Ectodermal cell (in vitro differentiated cells): ENCODE measurements around the gene SLC9A9.
"Not testable (repeated sequence)": the region's sequence is repeated elsewhere in the genome, so short reads cannot be mapped to it uniquely, and the experiment has no call there.

Experiments used
- H3K27ac ChIP-seq: 2 replicates; pipeline ENCODE4 v1.7.0; 2013; ENCODE audit warnings: mild to moderate bottlenecking, low read depth, low read length; ENCODE audit not compliant: insufficient read depth, poor library complexity, severe bottlenecking
- H3K27me3 ChIP-seq: 2 replicates; pipeline ENCODE4 v1.7.0; 2013; ENCODE audit warnings: mild to moderate bottlenecking, low read length; ENCODE audit not compliant: insufficient read depth, control insufficient read depth, poor library complexity, severe bottlenecking
- H3K36me3 ChIP-seq: one replicate; pipeline ENCODE4 v1.7.0; 2013; ENCODE audit warnings: low read length; ENCODE audit not compliant: control insufficient read depth, insufficient read depth
- H3K4me1 ChIP-seq: one replicate; pipeline ENCODE4 v1.7.0; 2013; ENCODE audit warnings: low read length; ENCODE audit not compliant: control insufficient read depth, insufficient read depth
- H3K4me3 ChIP-seq: 2 replicates; pipeline ENCODE4 v1.7.0; 2013; ENCODE audit warnings: low read depth, low read length, control low read depth; ENCODE audit not compliant: insufficient read depth
- H3K9me3 ChIP-seq: 2 replicates; pipeline ENCODE4 v1.7.0; 2013; ENCODE audit warnings: mild to moderate bottlenecking, low read length, moderate library complexity; ENCODE audit not compliant: control insufficient read depth
- WGBS, 2 experiments: methylation state at CpG; one replicate each; pipeline ENCODE4 v1.1.7; 2013; ENCODE audit warnings: missing lambda C conversion rate in 2 of 2; 5-methylcytosine and 5-hydroxymethylcytosine counted together

SLC9A9 gene

GRCh38 chr3:143529018-143529478 lies 319.2 kb downstream of the SLC9A9 start:
- no peak overlapping the region for H3K27ac ChIP-seq
- no peaks in the 10 kb centered on the region for H3K27me3 ChIP-seq
- no peaks in the 10 kb centered on the region for H3K36me3 ChIP-seq
- no peaks in the 10 kb centered on the region for H3K9me3 ChIP-seq
- no peaks in the 10 kb centered on the region for H3K4me1 ChIP-seq
- 87 to 88% methylated on average over 5 of the region's 5 CpGs for WGBS, 2 experiments
- H3K4me3 ChIP-seq = no peak overlapping the region

DNA sequence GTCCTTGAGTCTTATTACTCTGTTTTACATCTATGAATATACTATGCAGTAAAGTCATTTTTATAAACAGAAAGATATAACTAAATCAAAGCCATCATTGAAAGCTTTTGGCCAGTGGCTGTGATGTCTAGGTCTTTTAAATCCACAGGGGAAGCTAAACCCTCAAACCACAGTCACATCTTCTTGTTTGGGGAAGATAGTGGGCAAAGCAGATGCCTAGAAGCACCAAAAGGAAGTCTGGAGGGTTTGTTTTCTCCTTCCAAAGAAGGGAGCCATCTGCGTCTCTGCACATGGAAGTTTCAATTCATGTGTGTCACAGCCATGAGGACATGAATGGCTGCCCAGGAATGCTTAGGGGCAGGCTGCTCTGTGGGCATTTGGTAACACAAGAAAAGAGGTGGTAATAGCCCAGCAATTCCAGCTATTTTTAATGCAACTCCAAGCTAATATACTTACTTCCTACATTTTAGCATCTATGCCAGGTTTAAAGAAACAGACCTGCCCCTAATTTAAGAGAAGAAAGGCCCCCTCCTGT lies 322.2 kb downstream of the SLC9A9 start:
- 89 to 93% methylated on average over 1 of the region's 1 CpG for WGBS, 2 experiments
- Histone ChIP-seq H3K36me3 (no peaks in the 10 kb centered on the region), H3K27me3 (no peaks in the 10 kb centered on the region), H3K27ac (no peak overlapping the region), H3K9me3 (no peaks in the 10 kb centered on the region), H3K4me1 (no peaks in the 10 kb centered on the region), H3K4me3 (no peak overlapping the region)

GRCh38 chr3:143525408-143525807 lies 322.9 kb downstream of the SLC9A9 start:
- 98 to 100% methylated on average over 1 to 2 of the region's 2 CpGs for WGBS, 2 experiments
- Histone ChIP-seq H3K27me3 (no peaks in the 10 kb centered on the region), H3K27ac (no peak overlapping the region), H3K9me3 (no peaks in the 10 kb centered on the region), H3K4me1 (no peaks in the 10 kb centered on the region), H3K4me3 (no peak overlapping the region), H3K36me3 (no peaks in the 10 kb centered on the region)

- no peak overlapping the region for H3K27ac ChIP-seq
- no peaks in the 10 kb centered on the region for H3K36me3 ChIP-seq
- 86 to 89% methylated on average over 2 of the region's 2 CpGs for WGBS, 2 experiments
- no peak overlapping the region for H3K4me3 ChIP-seq
- H3K27me3 ChIP-seq = no peaks in the 10 kb centered on the region
- no peaks in the 10 kb centered on the region for H3K9me3 ChIP-seq
- H3K4me1 ChIP-seq = no peaks in the 10 kb centered on the region
These were observed 326.5 kb downstream of the SLC9A9 start for GRCh38 chr3:143521803-143522202.

GRCh38 chr3:143517131-143517530 lies 331.1 kb downstream of the SLC9A9 start:
- not testable (repeated sequence) for H3K36me3 ChIP-seq, H3K9me3 ChIP-seq, H3K4me3 ChIP-seq, H3K4me1 ChIP-seq, H3K27me3 ChIP-seq, H3K27ac ChIP-seq
- 83 to 85% methylated on average over 8 of the region's 8 CpGs for WGBS, 2 experiments

GRCh38 chr3:143514874-143515273 lies 333.4 kb downstream of the SLC9A9 start:
- Histone ChIP-seq H3K27ac (no peak overlapping the region), H3K36me3 (no peaks in the 10 kb centered on the region), H3K4me1 (no peaks in the 10 kb centered on the region), H3K4me3 (no peak overlapping the region), H3K27me3 (no peaks in the 10 kb centered on the region), H3K9me3 (no peaks in the 10 kb centered on the region)
- WGBS, 2 experiments = 76 to 100% methylated on average over 1 to 2 of the region's 2 CpGs

- Histone ChIP-seq H3K4me3 (no peak overlapping the region), H3K27me3 (no peaks in the 10 kb centered on the region), H3K36me3 (no peaks in the 10 kb centered on the region), H3K27ac (no peak overlapping the region), H3K9me3 (no peaks in the 10 kb centered on the region), H3K4me1 (no peaks in the 10 kb centered on the region)
- 88 to 89% methylated on average over 1 of the region's 1 CpG for WGBS, 2 experiments
These were observed 334.2 kb downstream of the SLC9A9 start for GRCh38 chr3:143514109-143514508.

DNA sequence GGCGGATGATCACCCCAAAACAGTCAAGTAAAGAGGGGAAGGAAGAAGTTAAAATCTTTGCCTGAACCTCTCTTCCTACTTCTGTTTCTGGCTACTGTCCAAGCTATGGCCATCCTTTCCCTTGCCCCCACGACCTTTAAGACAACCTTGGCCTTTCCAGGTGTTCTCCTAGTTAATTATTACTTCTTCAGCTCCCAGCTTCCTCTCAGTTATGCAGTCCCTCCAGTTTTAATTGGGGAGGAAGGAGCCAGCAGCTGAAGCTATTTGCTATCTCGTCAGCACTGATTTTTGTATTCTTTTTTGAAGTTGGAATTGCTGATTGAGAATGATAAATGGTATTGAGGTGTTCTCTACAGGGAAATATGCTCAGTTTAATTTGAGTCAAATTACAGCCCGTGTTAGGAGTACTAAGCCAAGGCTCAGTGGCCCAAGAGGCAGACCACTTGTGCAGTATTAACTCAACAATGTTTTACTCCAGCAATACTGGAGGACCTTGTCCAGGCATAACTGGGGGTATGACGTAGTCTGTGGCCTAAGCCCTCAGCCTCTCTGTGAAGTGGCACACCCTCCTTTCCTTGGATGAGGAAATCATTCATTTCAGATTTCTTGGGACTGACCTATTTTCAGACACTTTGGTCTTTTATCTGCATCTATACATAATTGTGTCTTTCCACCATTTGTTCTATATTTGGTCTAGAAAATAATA lies 336.9 kb downstream of the SLC9A9 start:
- Histone ChIP-seq H3K27ac (no peak overlapping the region), H3K27me3 (no peaks in the 10 kb centered on the region), H3K4me3 (no peak overlapping the region), H3K4me1 (no peaks in the 10 kb centered on the region), H3K9me3 (no peaks in the 10 kb centered on the region), H3K36me3 (no peaks in the 10 kb centered on the region)
- WGBS, 2 experiments = 90 to 94% methylated on average over 5 of the region's 5 CpGs

DNA sequence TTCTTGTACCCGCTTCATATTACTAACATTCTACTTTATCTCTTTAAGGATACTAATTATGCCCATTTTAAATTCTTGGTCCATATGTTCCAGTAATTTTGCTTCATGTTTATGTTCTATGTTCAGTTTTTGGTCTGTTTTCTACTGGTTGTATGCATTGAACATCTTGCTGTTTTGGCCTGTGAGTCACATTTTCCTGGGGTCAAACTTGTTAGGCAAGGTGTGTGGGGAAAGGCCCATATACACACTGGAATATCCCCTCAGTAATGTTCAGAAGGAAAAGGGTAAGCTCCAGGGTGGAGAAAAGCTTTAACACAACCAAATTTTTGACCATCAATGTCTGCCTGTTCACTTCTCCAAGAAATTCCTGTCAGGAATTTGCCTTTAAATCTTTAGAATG lies 337.7 kb downstream of the SLC9A9 start:
- Histone ChIP-seq H3K27me3 (no peaks in the 10 kb centered on the region), H3K36me3 (no peaks in the 10 kb centered on the region), H3K27ac (no peak overlapping the region), H3K4me1 (no peaks in the 10 kb centered on the region), H3K9me3 (no peaks in the 10 kb centered on the region), H3K4me3 (no peak overlapping the region)
- 100% methylated on average over 1 of the region's 1 CpG for WGBS, 2 experiments

DNA sequence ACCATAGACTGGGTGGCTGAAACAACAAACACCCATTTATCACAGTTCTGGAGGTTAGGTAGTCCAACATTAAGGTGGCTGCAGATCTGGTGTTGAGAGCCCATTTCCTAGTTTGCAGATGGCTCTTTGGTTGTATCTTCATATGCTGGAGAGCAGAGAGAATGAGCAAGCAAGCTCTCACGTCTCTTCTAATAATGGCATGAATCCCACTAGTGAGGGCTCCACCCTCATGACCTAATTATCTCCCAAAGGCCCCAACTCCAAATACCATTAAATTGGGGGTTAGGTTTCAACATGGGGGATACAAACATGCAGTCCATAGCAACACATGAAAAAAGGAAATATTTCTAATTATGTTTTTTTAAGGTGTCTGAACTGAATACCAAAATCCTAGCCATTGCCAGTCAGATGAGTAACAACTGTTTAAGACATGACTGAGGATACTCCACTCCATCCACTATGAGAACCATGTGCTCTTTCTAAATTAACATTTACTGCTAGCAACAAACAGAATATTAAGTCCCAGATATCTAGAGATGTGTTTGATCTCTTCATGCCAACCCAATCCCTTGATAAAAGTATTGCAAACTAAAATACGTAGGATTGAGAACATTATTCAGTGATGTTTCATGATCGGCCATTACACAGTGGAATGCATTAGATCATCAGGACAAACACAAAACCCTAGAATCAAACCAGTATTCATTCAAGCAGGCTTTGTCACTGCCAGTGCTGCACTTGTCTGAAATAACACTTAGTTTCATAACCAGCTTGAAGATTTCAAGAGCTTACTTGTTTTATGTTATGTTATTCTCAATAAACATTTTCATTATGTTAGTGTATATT lies 340.3 kb downstream of the SLC9A9 start:
- Histone ChIP-seq H3K4me1 (no peaks in the 10 kb centered on the region), H3K36me3 (no peaks in the 10 kb centered on the region), H3K9me3 (no peaks in the 10 kb centered on the region), H3K27me3 (no peaks in the 10 kb centered on the region), H3K27ac (no peak overlapping the region), H3K4me3 (no peak overlapping the region)
- WGBS, 2 experiments = 93 to 96% methylated on average over 3 of the region's 3 CpGs
